Smooth muscle cell of the brain vasculature (primary cell): ENCODE data around the gene LAIR1.
"Not testable (repeated sequence)": the region's sequence is repeated elsewhere in the genome, so short reads cannot be mapped to it uniquely, and the experiment has no call there.

ENCODE experiments used
- DNase-seq: peaks from one replicate; pipeline ENCODE4 v3.0.0-alpha.2; 2012; ENCODE audit warnings: low read depth, low spot score

Gene LAIR1

DNA sequence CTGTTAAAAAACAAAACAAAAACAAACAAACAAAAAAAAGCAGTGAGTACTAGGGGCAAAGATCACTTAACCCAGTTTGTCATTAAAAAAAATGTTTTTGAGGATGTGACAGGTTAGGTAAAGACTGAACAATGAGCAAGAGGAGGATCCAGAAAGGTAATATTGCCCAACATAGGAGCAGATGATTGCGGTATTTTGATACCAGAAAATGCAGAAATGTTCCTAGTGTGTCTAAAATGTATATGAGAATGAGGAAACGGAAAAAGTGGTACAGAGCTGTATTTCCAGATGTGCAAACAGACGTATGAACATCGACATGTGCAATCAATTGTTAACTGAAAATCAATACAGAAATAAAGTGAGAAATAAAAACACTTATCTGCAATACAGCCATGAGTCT, 20.9 kb downstream of the LAIR1 start:
- DNase-seq = no peak

DNA sequence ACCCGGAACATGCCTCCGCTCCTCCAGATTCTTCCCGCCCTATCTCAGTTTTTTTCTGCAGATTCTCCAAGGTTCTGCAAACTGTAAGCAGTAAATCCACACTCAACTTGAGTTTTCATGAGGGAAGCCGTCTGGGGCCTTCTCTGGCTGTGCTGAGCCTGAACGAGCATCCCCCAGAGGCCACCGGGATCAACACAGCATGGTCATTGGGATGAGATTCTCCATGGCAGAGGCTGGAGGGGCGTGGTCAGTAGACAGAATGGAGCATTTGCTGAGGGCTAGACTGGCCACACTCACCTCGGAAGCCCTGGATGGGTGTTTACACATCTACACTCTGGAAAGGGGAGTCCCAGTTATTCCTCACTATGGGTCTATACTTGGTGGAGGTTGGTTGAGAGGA, 23.4 kb downstream of the LAIR1 start:
- no peak for DNase-seq

DNA sequence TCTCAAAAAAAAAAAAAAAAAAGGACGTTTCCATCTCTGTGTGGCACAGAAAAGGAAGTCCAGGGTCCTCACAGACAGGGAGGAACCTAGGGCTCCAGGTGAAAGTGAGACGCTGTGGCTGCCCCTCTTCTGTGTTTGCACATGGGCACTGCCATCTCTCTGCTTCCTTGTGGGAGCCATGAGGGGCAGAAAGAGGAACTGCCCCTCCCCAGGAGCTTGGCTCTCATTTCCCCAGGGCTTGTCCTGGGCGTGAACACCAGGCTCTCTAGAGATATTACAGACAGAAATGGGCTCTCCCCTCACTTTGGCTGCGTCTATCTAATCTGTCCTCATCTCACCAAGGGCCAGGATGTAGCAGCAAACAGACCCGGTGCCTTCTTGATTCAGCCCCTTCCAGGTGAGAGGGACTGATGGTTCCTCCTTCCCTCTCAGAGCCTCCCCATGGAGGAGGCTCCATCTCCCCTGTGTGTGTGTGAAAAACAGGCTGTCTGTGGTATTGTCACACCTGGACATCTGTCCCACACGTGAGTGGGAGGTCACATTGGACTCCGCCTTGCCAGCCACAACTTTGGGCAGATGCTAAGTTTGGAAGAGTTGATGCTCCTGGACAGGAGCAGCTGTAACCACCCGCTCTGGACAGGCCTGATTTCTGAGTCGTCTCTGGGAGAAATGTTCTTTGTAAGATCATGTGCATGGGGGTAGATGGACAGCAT, 24.9 kb downstream of the LAIR1 start:
- DNase-seq = no peak

DNA sequence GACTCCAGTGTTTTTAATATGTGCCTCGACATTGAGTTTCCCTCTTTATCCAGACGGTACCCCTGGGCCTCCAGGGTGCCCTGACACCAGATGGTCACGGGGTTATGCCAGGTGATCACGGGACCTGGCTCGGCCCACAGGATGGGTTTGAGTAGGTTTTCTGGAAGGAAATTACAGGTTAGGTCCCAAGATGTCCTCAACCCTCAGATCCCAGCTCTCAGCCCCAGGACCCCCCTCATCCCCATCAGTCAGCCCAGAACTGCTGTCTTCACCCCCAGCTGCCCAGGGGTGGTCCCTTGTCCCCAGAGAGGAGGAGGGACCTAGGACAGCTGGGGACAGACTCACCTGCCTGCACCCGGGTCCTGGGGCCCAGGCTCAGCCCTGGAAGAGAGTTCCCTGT, 26.2 kb downstream of the LAIR1 start:
- no peak for DNase-seq

DNA sequence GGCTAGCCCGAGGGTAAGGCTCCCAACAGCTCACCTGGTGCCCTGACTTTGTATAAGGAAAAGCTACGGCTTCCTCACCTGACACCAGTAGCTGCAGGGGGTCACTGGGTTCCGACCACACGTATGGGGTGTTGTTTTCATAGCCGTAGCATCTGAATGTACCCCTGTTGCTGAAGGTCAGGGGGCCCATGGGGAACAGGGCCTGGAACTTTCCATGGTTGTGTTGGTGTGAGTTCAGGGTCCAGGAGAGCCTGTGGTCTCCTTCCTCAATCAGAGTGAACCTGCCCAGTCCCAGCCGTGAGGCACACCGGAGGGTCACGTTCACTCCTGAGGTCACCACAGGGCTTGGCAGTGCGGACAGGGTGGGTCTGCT, 26.9 kb downstream of the LAIR1 start:
- DNase-seq = no peak

DNA sequence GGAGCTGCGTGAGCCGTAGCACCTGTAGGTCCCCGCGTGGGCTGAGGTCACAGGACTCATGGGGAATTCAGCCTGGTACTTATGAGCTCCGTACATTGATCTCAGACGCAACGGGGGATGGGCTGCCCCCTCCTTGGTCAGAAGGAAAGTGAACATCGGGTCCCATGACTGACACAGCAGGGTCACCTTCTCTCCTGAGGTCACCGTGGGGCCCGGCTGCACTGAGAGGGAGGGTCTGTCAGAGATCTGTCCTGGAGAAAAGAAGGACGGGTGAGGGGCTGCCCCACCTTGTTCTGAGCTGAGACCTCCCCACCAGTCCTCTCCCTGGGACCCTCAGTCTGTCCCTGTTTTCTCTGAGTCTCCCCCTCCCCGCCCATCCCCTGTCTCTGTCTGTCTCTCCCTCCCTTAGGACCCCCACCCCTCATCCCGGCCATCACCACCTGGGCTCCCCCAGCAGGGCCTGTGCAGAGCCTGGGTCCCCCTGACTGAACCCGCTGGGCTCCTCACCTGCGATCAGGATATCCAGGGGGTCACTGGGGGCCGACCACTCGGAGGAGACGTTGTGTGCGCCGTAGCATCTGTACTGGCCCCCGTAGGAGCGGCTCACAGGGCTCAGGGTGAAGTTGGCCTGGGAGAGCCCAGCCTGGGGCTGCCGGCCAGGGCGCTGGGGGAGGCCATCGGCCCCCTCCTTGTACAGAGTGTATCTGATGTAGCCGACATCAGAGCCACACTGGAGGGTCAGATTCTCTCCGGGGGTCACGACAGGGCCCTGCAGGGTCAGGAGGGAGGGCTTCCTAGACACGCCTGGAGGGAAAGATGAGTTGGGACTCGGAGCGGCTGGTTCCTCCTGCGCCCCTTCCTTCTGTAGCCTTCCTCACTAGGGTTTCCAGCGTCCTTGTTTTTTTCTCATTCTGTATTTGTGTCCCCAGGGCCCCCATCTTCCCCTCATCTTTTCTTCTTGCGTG, 27.6 kb downstream of the LAIR1 start:
- no peak for DNase-seq

DNA sequence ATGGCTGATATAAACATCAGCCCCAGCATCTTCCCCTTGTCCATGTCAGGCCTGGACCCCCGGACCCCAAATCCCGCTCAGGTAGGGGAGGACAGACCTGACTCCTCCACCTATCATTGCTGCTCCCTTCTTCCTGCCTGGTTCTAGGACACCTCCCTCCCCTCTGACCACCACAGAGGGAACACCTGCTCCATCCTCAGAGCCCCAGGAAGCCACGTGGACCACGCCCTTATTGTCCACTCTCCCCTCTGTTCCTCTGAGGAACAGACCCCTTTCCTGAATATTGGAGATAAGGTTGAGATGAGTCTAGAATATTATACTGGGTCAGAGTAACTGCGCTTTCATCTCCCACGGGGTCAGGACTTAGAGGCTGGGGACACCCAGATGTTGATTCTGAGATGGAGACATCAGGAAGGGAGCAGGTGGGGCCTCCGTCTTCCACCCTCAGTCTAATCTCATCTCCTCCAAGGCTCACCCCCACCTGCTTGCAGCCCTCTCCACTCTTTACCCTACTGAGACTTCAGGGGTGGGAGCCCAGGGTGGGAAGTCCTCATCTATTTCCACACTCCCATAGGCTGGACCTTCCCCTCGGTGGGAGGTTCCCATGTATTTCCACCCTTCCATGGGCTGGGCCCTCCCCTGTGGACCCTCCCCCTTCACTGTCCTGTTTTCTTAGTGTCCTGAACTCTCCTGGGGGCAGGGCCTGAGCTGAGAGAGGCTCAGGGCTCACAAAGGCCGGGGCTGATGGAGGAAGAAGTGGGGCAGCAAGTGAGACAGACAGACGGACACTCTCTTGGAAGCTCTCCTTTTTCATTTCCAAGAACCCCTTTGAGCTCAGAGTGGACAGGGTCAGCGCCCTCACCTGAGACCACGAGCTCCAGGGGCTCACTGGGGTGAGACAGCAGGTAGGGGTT, 28.5 kb downstream of the LAIR1 start:
- DNase-seq = no peak

DNA sequence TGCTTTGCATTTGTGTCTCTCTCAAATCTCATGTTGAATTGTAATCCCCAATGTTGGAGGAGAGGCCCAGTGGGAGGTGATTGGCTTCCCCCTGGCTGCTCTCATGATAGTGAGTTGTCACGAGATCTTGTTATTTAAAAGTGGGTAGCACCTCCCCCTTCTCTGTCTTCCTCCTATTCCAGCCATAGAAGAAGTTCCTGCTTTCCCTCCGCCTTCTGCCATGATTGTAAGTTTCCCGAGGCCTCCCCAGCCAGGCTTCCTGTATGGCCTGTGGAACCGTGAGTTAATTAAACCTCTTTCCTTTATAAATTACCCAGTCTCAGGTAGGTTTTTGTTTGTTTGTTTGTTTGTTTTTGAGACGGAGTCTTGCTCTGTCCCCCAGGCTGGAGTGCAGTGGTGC, 29.6 kb downstream of the LAIR1 start:
- no peak for DNase-seq

DNA sequence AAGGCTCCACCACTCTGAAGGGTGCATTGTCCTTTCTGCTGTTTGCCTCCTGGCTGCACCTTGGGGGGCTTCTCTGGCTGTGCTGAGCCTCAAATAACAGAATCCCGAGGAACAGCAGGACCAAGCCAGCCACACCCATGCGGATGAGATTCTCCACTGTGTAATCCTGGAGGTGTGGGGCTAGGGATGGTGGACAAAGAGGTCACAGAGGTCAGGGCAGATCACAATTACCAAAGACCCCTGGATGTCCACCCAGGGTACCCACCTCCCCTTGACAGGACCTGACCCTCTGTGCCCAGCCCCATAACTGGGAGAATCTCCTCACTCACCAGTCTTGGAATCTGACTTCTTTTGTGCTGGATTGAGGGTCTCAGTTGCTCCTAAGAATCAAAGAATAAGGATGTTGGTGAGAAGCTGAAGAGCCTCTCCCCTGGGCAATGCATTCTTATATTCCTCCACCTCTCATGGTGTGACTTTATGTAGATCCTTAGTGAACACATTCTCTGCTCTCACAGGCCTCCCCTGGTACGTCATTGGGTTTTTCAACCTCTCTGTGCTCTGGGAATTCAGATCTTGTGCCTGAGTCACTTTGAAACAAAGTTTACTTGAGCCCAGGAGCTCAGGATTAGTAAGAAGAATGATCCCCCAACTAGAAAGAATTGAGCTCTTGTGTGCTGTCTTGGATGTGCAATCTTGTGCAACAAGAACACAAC, 31.0 kb downstream of the LAIR1 start:
- DNase-seq = no peak

DNA sequence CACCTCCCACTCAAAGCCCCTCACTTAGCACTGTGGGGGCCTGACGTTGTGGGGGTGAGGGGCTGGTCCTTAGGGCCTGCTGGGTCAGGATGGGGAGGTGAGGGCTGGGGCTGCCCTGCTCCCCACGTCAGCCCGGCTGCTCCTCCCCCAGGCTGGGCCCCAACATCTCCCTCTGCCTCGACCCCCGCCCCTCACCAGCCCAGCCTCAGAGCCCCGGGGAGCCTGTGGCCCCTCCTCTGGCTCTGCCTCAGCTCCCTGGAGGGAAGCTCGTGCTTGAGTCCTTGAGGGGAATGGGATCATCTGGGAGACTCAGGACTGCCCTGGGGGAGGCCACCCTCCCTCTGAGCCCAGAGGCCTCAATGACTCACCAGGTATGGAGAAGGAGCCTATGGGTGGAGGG, 32.6 kb downstream of the LAIR1 start:
- no peak for DNase-seq

DNA sequence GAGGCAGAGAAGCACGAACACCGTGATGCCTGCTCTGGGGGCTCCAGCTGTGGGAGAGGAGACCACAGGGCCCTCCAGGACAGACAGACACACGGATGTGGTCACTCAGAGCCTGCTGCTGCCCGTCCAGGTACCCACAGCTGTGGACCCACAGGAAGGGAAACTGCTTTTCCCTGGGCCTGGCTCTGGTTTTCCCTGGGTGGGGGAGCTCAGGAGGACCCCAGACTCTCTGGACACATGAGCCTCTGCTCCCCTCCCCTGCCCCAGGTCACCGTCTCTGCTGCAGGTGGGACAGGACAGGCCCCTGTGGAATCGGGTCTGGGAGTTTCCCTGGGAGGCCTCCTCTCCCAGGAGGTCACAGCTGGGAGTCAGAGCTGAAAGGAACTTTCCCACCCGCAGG, 33.1 kb downstream of the LAIR1 start:
- DNase-seq = no peak

DNA sequence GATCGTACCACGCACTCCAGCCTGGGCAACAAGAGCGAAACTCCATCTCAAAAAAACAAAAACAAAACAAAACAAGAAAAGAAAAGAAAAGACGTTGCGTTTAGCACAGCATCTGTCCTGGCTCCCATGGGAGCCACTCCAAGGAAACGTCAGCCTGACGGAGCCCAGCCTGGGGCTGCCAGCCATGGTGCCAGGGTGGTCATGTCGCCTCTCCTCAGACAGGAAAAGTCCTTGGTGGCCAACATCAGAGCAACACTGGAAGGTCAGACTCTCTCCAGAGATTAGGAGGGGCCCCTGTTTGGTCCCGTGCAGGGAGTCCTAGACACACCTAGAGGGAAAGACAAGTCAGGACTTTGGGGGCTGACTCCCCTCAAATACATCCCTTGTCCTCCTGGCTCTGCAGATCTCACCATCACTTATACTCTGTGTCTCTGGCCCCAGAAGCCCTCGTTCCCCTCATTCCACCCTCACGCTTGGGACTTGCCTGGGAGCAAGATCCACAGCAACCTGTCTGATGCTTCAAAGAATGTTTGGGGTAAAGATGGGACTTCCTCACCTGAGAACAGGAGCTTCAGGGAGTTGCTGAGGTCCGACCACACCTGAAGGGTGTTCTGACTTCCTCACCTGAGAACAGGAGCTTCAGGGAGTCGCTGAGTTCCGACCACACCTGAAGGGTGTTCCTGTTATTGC, 35.1 kb downstream of the LAIR1 start:
- DNase-seq = no peak

DNA sequence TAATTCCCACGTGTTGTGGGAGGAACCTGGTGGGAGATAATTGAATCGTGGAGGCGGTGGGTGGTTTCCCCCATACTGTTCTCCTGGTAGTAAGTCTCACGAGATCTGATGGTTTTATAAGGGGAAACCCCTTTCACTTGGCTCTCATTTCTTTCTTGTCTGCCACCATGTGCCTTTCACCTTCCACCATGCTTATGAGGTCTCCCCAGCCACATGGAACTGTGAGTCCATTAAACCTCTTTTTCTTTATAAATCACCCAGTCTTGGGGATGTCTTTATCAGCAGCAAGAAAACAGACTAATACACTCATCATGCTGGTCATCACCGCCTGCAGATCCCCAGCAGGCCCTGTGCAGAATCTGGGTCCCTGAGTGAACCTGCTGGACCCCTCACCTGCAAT, 36.0 kb downstream of the LAIR1 start:
- DNase-seq = not testable (repeated sequence)

DNA sequence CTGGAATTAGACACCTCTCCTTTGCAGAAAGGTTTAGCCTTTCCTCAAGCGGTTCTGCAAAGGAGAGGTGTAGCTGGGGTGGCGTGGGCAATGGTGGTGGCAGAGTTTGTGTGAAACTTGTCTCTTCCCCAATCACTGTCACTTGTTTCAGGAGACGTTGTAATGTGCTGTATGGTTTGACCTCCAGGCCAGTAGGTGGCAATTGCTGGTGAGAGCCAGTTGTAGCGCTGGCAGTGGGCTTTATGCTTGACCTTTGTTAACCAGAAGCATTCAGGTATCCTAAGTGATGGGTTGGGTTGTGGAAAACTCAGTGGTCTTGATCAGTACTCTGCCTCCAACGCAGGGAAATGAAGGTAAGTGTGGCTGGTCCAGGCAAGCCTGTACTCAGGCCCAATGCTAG, 39.1 kb downstream of the LAIR1 start:
- DNase-seq = no peak

DNA sequence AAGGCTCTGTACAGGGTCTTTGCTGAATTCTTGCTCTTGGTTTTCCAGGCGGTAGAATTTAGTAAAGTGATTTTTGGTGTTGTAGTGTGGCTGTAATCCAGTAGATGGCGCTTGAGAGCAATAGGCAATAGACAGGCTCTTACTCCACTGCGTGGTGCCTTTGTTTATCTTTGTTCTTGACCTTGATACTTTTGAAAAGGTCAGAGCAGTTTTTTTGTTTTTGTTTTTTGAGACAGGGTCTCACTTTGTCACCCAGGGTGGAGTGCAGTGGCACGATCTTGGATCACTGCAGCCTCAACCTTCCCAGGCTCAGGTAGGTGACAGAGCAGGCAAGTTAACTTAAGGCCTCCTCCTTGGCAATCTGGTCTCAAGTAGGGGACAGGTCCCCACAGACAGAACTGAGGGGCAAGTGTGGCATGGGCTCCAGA, 39.5 kb downstream of the LAIR1 start:
- no peak for DNase-seq

DNA sequence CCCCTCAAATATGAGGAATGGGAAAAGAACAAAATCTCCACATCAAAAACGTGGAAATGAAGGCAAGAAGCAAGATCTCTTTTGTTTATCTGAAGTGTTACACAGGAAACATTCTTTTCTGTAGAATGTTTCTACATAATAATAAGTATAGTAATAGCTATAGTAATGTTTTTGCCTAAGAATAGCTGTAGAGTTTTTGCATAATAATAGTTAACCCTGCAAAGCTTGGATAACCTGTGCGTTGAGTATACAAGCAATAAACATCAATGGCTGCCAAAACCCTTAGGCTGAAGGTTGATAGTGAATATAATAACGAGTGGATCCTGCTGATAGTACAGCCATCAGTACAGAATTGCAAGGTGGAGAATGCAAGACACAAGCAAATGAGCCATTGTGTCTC, 40.7 kb downstream of the LAIR1 start:
- DNase-seq = no peak

DNA sequence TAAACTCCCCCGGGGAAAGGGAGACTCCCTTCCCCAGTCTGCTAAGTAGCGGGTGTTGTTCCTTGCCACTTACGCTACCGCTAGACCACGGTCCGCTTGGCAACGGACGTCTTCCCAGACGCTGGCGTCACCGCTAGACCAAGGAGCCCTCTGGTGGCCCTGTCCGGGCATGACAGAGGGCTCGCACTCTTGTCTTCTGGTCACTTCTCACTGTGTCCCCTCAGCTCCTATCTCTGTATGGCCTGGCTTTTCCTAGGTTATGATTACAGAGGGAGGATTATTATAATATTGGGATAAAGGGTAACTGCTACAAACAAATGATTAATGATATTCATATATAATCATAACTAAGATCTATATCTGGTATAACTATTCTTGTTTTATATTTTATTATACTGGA, 41.8 kb downstream of the LAIR1 start:
- not testable (repeated sequence) for DNase-seq

DNA sequence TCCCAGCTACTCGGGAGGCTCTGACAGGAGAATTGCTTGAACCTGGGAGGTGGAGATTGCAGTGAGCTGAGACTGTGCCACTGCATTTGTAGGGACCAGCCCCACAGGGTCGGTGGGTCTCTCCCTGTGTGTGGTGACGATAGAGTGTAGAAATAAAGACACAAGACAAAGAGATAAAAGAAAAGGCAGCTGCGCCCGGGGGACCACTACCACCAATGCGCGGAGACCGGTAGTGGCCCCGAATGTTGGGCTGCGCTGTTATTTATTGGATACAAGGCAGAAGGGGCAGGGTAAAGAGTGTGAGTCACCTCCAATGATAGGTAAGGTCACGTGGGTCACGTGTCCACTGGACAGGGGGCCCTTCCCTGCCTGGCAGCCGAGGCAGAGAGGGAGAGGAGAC, 42.4 kb downstream of the LAIR1 start:
- DNase-seq = not testable (repeated sequence)

DNA sequence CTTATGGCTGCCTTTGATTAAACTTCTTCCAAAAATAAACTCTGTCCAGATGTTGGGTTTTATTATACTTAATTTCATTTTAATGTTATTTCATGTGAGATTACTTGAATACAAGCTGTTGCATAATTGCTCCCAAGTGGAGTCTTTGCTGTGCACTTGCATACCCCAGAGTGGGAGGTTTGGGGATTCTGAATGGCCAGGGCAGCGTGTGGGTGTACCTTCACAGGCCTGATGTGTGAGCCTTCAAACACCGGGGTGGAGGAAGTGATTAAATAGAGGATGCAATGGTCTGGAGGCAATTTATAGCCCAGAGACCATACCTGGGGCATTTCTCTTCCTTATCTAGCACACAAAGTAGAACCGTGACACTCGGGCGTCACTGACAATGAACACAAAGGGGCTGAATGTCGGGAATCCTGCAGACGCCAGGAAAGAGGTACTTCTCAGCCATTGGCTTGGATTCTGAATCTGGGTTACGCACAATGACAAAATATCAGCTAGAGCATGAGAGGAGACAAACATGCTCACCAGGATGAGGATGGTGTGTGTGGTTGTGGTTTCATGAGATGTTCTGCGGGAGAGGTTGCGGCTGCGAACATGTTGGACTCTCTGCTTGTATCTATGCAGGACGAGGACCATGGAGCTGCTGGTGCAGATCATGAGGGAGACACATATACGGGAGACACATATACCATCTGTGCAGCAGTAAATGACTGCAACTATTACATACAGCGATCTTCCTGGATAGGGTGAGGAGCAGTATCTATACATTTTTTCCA, 44.6 kb downstream of the LAIR1 start:
- DNase-seq = no peak

DNA sequence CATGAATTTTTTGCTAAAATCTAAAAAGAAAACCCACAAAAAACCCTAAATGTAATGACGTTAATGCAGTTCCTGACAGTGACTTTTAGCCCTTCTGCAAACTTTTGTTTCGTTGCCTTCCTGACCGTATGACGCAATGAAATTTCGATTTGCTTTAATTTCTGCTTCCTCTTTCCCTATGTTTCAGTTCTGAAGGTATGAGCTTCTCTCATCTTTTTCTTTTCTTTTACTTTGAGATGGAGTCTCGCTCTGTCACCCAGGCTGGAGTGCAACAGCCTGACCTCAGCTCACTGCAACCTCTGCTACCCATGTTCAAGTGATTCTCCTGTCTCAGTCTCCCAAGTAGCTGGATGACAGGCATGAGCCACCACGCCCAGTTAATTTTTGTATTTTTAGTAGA, 45.7 kb downstream of the LAIR1 start:
- no peak for DNase-seq
